ENCODE data around the gene ZNF892. TPM values are rescaled to one million over a fixed set of nuclear protein-coding genes. Genes with fewer than 3 reads are reported as not detected.
"Not testable (repeated sequence)": the region's sequence is repeated elsewhere in the genome, so short reads cannot be mapped to it uniquely, and the experiment has no call there.

Gene ZNF892
- total and polyA plus RNA-seq, 2 donors (not counting 1 experiment from before 2014, with no cell fraction given): 0.67 to 5.5 TPM

GRCh38 chr2:95240091-95240490 is 32.8 kb downstream of the ZNF892 start:
- ChIA-PET POLR2A (no interaction called here), CTCF (no interaction called here)
- ATAC-seq (ENCODE audit: low read depth) (no peak), DNase-seq (no peak)
- no peak overlapping the region for H2AFZ ChIP-seq (ENCODE audit: insufficient read depth, low read depth, low read length, poor library complexity, severe bottlenecking)
- H3K4me2 ChIP-seq (replicated peaks; ENCODE audit: low read depth, low read length, poor library complexity, severe bottlenecking): no peak overlapping the region
- H3K27ac ChIP-seq (ENCODE audit: low read length in 2 of 2): no peak overlapping the region
- no peaks in the 10 kb centered on the region for H3K36me3 ChIP-seq (replicated peaks in 1 of 2; ENCODE audit: control extremely low read depth in 1 of 2, control insufficient read depth in 1 of 2, extremely low read depth in 1 of 2, insufficient read depth in 2 of 2, low read length in 1 of 2)
- no peaks in the 10 kb centered on the region for H3K27me3 ChIP-seq (replicated peaks in 1 of 4; ENCODE audit: control extremely low read depth in 1 of 4, control insufficient read depth in 3 of 4, insufficient read depth in 4 of 4, low read length in 3 of 4)
- TF ChIP-seq CTCF (IDR thresholded peaks at IDR 0.05): no peak
- TF ChIP-seq EZH2 (IDR thresholded peaks at IDR 0.05; ENCODE audit: borderline replicate concordance, insufficient read depth, low read depth, low read length, poor library complexity, severe bottlenecking): no peak
- Mint-ChIP-seq H3K9me3 (ENCODE audit: insufficient read depth) (peaks cover 14% of the 10 kb centered on the region), H3K27ac (no peak overlapping the region), H3K4me1 (no peaks in the 10 kb centered on the region), H3K27me3 (peaks cover 6% of the 10 kb centered on the region), H3K4me3 (no peak overlapping the region)
- no peak overlapping the region for H3K4me3 ChIP-seq (ENCODE audit: control extremely low read depth in 1 of 5, extremely low read depth in 1 of 5, insufficient read depth in 1 of 5, low read depth in 2 of 5, low read length in 4 of 5)
- intact Hi-C loops (cut with micrococcal nuclease): no loop called here
- peaks cover 0 to 32% (median 18%) of the 10 kb centered on the region in 3 donors for H3K9me3 ChIP-seq (ENCODE audit: control extremely low read depth in 1 of 3, control insufficient read depth in 2 of 3, insufficient read depth in 1 of 3, low read length in 2 of 3)
- H3K79me2 ChIP-seq (ENCODE audit: control insufficient read depth, insufficient read depth, low read length): no peaks in the 10 kb centered on the region
- H3K9ac ChIP-seq (ENCODE audit: low read length): no peak overlapping the region
- 89% methylated on average over 3 of the region's 5 CpGs for WGBS (ENCODE audit: insufficient coverage)
- no peaks in the 10 kb centered on the region for H4K20me1 ChIP-seq (ENCODE audit: control insufficient read depth, insufficient read depth, low read length, poor library complexity, severe bottlenecking)
- H3K4me1 ChIP-seq (ENCODE audit: control insufficient read depth in 2 of 2, insufficient read depth in 2 of 2, low read length in 2 of 2): no peaks in the 10 kb centered on the region

GRCh38 chr2:95240556-95240955 is 33.2 kb downstream of the ZNF892 start:
- no peak for DNase-seq
- Mint-ChIP-seq H3K9me3 (ENCODE audit: insufficient read depth) (peaks cover 14% of the 10 kb centered on the region), H3K27ac (no peak overlapping the region), H3K4me3 (no peak overlapping the region), H3K4me1 (no peaks in the 10 kb centered on the region), H3K27me3 (peaks cover 6% of the 10 kb centered on the region)
- no peak for ATAC-seq (ENCODE audit: low read depth)
- no peak overlapping the region for H3K4me2 ChIP-seq (replicated peaks; ENCODE audit: low read depth, low read length, poor library complexity, severe bottlenecking)
- H3K4me1 ChIP-seq (ENCODE audit: control insufficient read depth in 2 of 2, insufficient read depth in 2 of 2, low read length in 2 of 2): no peaks in the 10 kb centered on the region
- no peak overlapping the region for H3K9ac ChIP-seq (ENCODE audit: low read length)
- WGBS (ENCODE audit: insufficient coverage): 95% methylated on average over 5 of the region's 5 CpGs
- CTCF ChIA-PET: no interaction called here
- intact Hi-C loops (cut with micrococcal nuclease): no loop called here
- H4K20me1 ChIP-seq (ENCODE audit: control insufficient read depth, insufficient read depth, low read length, poor library complexity, severe bottlenecking): no peaks in the 10 kb centered on the region
- peaks cover 0 to 27% (median 18%) of the 10 kb centered on the region in 3 donors for H3K9me3 ChIP-seq (ENCODE audit: control extremely low read depth in 1 of 3, control insufficient read depth in 2 of 3, insufficient read depth in 1 of 3, low read length in 2 of 3)
- POLR2A ChIA-PET: no interaction called here
- H3K36me3 ChIP-seq (replicated peaks in 1 of 2; ENCODE audit: control extremely low read depth in 1 of 2, control insufficient read depth in 1 of 2, extremely low read depth in 1 of 2, insufficient read depth in 2 of 2, low read length in 1 of 2): no peaks in the 10 kb centered on the region
- no peaks in the 10 kb centered on the region for H3K79me2 ChIP-seq (ENCODE audit: control insufficient read depth, insufficient read depth, low read length)
- no peak overlapping the region for H3K27ac ChIP-seq (ENCODE audit: low read length in 2 of 2)
- no peak overlapping the region for H3K4me3 ChIP-seq (ENCODE audit: control extremely low read depth in 1 of 5, extremely low read depth in 1 of 5, insufficient read depth in 1 of 5, low read depth in 2 of 5, low read length in 4 of 5)
- TF ChIP-seq CTCF (IDR thresholded peaks at IDR 0.05) (no peak), EZH2 (IDR thresholded peaks at IDR 0.05; ENCODE audit: borderline replicate concordance, insufficient read depth, low read depth, low read length, poor library complexity, severe bottlenecking) (no peak)
- no peaks in the 10 kb centered on the region for H3K27me3 ChIP-seq (replicated peaks in 1 of 4; ENCODE audit: control extremely low read depth in 1 of 4, control insufficient read depth in 3 of 4, insufficient read depth in 4 of 4, low read length in 3 of 4)
- H2AFZ ChIP-seq (ENCODE audit: insufficient read depth, low read depth, low read length, poor library complexity, severe bottlenecking): no peak overlapping the region

- H4K20me1 ChIP-seq (ENCODE audit: control insufficient read depth, insufficient read depth, low read length, poor library complexity, severe bottlenecking); DNase-seq; H2AFZ ChIP-seq (ENCODE audit: insufficient read depth, low read depth, low read length, poor library complexity, severe bottlenecking); POLR2A ChIA-PET; H3K4me2 ChIP-seq (replicated peaks; ENCODE audit: low read depth, low read length, poor library complexity, severe bottlenecking); CTCF ChIA-PET; H3K4me3 ChIP-seq (ENCODE audit: control extremely low read depth in 1 of 5, extremely low read depth in 1 of 5, insufficient read depth in 1 of 5, low read depth in 2 of 5, low read length in 4 of 5); H3K4me1 ChIP-seq (ENCODE audit: control insufficient read depth in 2 of 2, insufficient read depth in 2 of 2, low read length in 2 of 2); H3K27me3 ChIP-seq (replicated peaks in 1 of 4; ENCODE audit: control extremely low read depth in 1 of 4, control insufficient read depth in 3 of 4, insufficient read depth in 4 of 4, low read length in 3 of 4); intact Hi-C loops (cut with micrococcal nuclease); H3K4me1 Mint-ChIP-seq; H3K27ac Mint-ChIP-seq; H3K9ac ChIP-seq (ENCODE audit: low read length); H3K27me3 Mint-ChIP-seq; H3K4me3 Mint-ChIP-seq; H3K36me3 ChIP-seq (replicated peaks in 1 of 2; ENCODE audit: control extremely low read depth in 1 of 2, control insufficient read depth in 1 of 2, extremely low read depth in 1 of 2, insufficient read depth in 2 of 2, low read length in 1 of 2); ATAC-seq (ENCODE audit: low read depth); H3K27ac ChIP-seq (ENCODE audit: low read length in 2 of 2); H3K79me2 ChIP-seq (ENCODE audit: control insufficient read depth, insufficient read depth, low read length): not testable (repeated sequence)
- WGBS (ENCODE audit: insufficient coverage): 100% methylated on average over 1 of the region's 1 CpG
- peaks cover 18% of the 10 kb centered on the region for H3K9me3 Mint-ChIP-seq (ENCODE audit: insufficient read depth)
- peaks cover 0 to 25% (median 21%) of the 10 kb centered on the region in 3 donors for H3K9me3 ChIP-seq (ENCODE audit: control extremely low read depth in 1 of 3, control insufficient read depth in 2 of 3, insufficient read depth in 1 of 3, low read length in 2 of 3)
Measured at GRCh38 chr2:95242084-95242483, 34.8 kb downstream of the ZNF892 start.
